Measurements from ENCODE around the gene MGAT1. TPM values are rescaled to one million over a fixed set of nuclear protein-coding genes. Genes with fewer than 3 reads are reported as not detected.

Gene MGAT1
- total RNA-seq, 1 donor from 2014 or later: 45.6 TPM

- Mint-ChIP-seq H3K27ac (ENCODE audit: unreplicated experiment) (peak overlapping the region; percentile 92), H3K27me3 (ENCODE audit: unreplicated experiment) (peaks cover 2% of the 10 kb centered on the region), H3K4me3 (ENCODE audit: unreplicated experiment) (peak overlapping the region; percentile 94), H3K9me3 (ENCODE audit: unreplicated experiment) (peaks cover 10% of the 10 kb centered on the region), H3K4me1 (ENCODE audit: low read depth, unreplicated experiment) (peaks cover 54% of the 10 kb centered on the region), H3K36me3 (ENCODE audit: unreplicated experiment) (no peaks in the 10 kb centered on the region)
- DNase-seq: peak; percentile 96
- TF ChIP-seq CTCF (IDR thresholded peaks at IDR 0.05; ENCODE audit: partially characterized antibody, unreplicated experiment): no peak
Observed at GRCh38 chr5:180810210-180810958, 7.8 kb upstream of the MGAT1 start.

GRCh38 chr5:180809403-180810209 lies 7.0 kb upstream of the MGAT1 start:
- no peak for TF ChIP-seq CTCF (IDR thresholded peaks at IDR 0.05; ENCODE audit: partially characterized antibody, unreplicated experiment)
- H3K4me3 Mint-ChIP-seq (ENCODE audit: unreplicated experiment): peak overlapping the region; percentile 94
- H3K27me3 Mint-ChIP-seq (ENCODE audit: unreplicated experiment): peaks cover 4% of the 10 kb centered on the region
- no peaks in the 10 kb centered on the region for H3K36me3 Mint-ChIP-seq (ENCODE audit: unreplicated experiment)
- DNase-seq: peak; percentile 94
- H3K4me1 Mint-ChIP-seq (ENCODE audit: low read depth, unreplicated experiment): peaks cover 57% of the 10 kb centered on the region
- H3K9me3 Mint-ChIP-seq (ENCODE audit: unreplicated experiment): peaks cover 13% of the 10 kb centered on the region
- peak overlapping the region; percentile 92 for H3K27ac Mint-ChIP-seq (ENCODE audit: unreplicated experiment)

GRCh38 chr5:180808461-180809000 lies 5.9 kb upstream of the MGAT1 start:
- Mint-ChIP-seq H3K4me3 (ENCODE audit: unreplicated experiment) (peak overlapping the region; percentile 85), H3K27me3 (ENCODE audit: unreplicated experiment) (peaks cover 4% of the 10 kb centered on the region), H3K36me3 (ENCODE audit: unreplicated experiment) (no peaks in the 10 kb centered on the region), H3K4me1 (ENCODE audit: low read depth, unreplicated experiment) (peaks cover 53% of the 10 kb centered on the region), H3K27ac (ENCODE audit: unreplicated experiment) (peak overlapping the region; percentile 23), H3K9me3 (ENCODE audit: unreplicated experiment) (peaks cover 13% of the 10 kb centered on the region)
- TF ChIP-seq CTCF (IDR thresholded peaks at IDR 0.05; ENCODE audit: partially characterized antibody, unreplicated experiment): no peak
- DNase-seq: no peak

- H3K4me1 Mint-ChIP-seq (ENCODE audit: low read depth, unreplicated experiment): peaks cover 53% of the 10 kb centered on the region
- peak overlapping the region; percentile 74 for H3K4me3 Mint-ChIP-seq (ENCODE audit: unreplicated experiment)
- no peak for TF ChIP-seq CTCF (IDR thresholded peaks at IDR 0.05; ENCODE audit: partially characterized antibody, unreplicated experiment)
- H3K36me3 Mint-ChIP-seq (ENCODE audit: unreplicated experiment): no peaks in the 10 kb centered on the region
- peak overlapping the region; percentile 93 for H3K27ac Mint-ChIP-seq (ENCODE audit: unreplicated experiment)
- H3K27me3 Mint-ChIP-seq (ENCODE audit: unreplicated experiment): peaks cover 4% of the 10 kb centered on the region
- H3K9me3 Mint-ChIP-seq (ENCODE audit: unreplicated experiment): peaks cover 13% of the 10 kb centered on the region
- DNase-seq: no peak
Observed at GRCh38 chr5:180807654-180808414, 5.2 kb upstream of the MGAT1 start.
